Cardiac muscle cell (in vitro differentiated cells and primary cell): ENCODE data around the gene KIF6. TPM values are rescaled to one million over a fixed set of nuclear protein-coding genes. Genes with fewer than 3 reads are reported as not detected.

Source experiments
- DNase-seq, 2 donors: peaks; one replicate each; pipeline versions ENCODE4 v3.0.0 to v3.0.0-alpha.2; 2010 to 2017; ENCODE audit warnings: low read depth in 1 of 2, low spot score in 1 of 2
- H3K27ac ChIP-seq: fragments of 200-600 bp; sonication (generic); 2 replicates; pipeline ENCODE4 v1.5.1; 2016
- H3K27me3 ChIP-seq: fragments of 200-600 bp; sonication (generic); 2 replicates; pipeline ENCODE4 v1.6.0; 2016; ENCODE audit warnings: control low read depth
- H3K36me3 ChIP-seq: fragments of 200-600 bp; sonication (generic); 2 replicates; pipeline ENCODE4 v1.5.1; 2016; ENCODE audit warnings: control low read depth
- H3K4me1 ChIP-seq: fragments of 200-600 bp; sonication (generic); 2 replicates; pipeline ENCODE4 v1.8.1; 2017; ENCODE audit warnings: low read depth, mild to moderate bottlenecking, mixed run types
- H3K4me3 ChIP-seq: fragments of 200-600 bp; sonication (generic); 2 replicates; pipeline ENCODE4 v1.5.1; 2016; ENCODE audit warnings: mild to moderate bottlenecking
- H3K9me3 ChIP-seq: fragments of 200-600 bp; sonication (generic); 2 replicates; pipeline ENCODE4 v1.5.1; 2017; ENCODE audit warnings: low read depth, mild to moderate bottlenecking, control low read depth
- CTCF ChIP-seq: IDR thresholded peaks from 2 replicates; pipeline ENCODE4 v1.5.1; 2012; ENCODE audit warnings: low read depth, mild to moderate bottlenecking, low read length
- polyA plus RNA-seq: library from polyadenylated mRNA; unstranded; fragments of >200 nt; fragmentation: Nextera tagmentation; extraction: Ambion mirVana; gene quantifications from 2 replicates; pipeline ENCODE4 v1.2.1, GENCODE V29; 2016
- total RNA-seq: library from RNA; depleted of rRNA; stranded (reverse); fragments of >200 nt; gene quantifications from 2 replicates; pipeline ENCODE4 v1.2.3, GENCODE V29; 2016

The KIF6 gene
- total and polyA plus RNA-seq, 2 experiments from 2014 or later = 0.69 to 1.7 TPM

- no peaks in the 10 kb centered on the region for H3K9me3 ChIP-seq
- H3K36me3 ChIP-seq = no peaks in the 10 kb centered on the region
- H3K4me1 ChIP-seq = no peaks in the 10 kb centered on the region
- no peak overlapping the region for H3K4me3 ChIP-seq
- no peak overlapping the region for H3K27ac ChIP-seq
- H3K27me3 ChIP-seq = no peaks in the 10 kb centered on the region
- TF ChIP-seq CTCF = no peak
- DNase-seq = no peak
Observed at GRCh38 chr6:39706819-39707335, 18.3 kb downstream of the KIF6 start.

- Histone ChIP-seq H3K27ac (no peak overlapping the region), H3K27me3 (no peaks in the 10 kb centered on the region), H3K4me3 (no peak overlapping the region), H3K9me3 (no peaks in the 10 kb centered on the region), H3K36me3 (no peaks in the 10 kb centered on the region), H3K4me1 (no peaks in the 10 kb centered on the region)
- no peak for DNase-seq
- no peak for TF ChIP-seq CTCF
Observed at GRCh38 chr6:39702265-39702664, 22.9 kb downstream of the KIF6 start.

- H3K4me1 ChIP-seq = no peaks in the 10 kb centered on the region
- no peaks in the 10 kb centered on the region for H3K36me3 ChIP-seq
- no peaks in the 10 kb centered on the region for H3K9me3 ChIP-seq
- no peak overlapping the region for H3K27ac ChIP-seq
- no peak for DNase-seq
- TF ChIP-seq CTCF = no peak
- H3K4me3 ChIP-seq = no peak overlapping the region
- H3K27me3 ChIP-seq = no peaks in the 10 kb centered on the region
Observed at GRCh38 chr6:39700362-39700761, 24.8 kb downstream of the KIF6 start.

- H3K27me3 ChIP-seq = no peaks in the 10 kb centered on the region
- H3K9me3 ChIP-seq = no peaks in the 10 kb centered on the region
- TF ChIP-seq CTCF = no peak
- no peak overlapping the region for H3K4me3 ChIP-seq
- H3K36me3 ChIP-seq = no peaks in the 10 kb centered on the region
- DNase-seq = no peak
- H3K4me1 ChIP-seq = no peaks in the 10 kb centered on the region
- no peak overlapping the region for H3K27ac ChIP-seq
Observed at GRCh38 chr6:39698789-39699188, 26.4 kb downstream of the KIF6 start.

- no peaks in the 10 kb centered on the region for H3K4me1 ChIP-seq
- no peak for DNase-seq
- no peak for TF ChIP-seq CTCF
Observed at GRCh38 chr6:39696986-39697788, 28.0 kb downstream of the KIF6 start.

More at GRCh38 chr6:39696986-39697788, 28.0 kb downstream of the KIF6 start:
- Histone ChIP-seq H3K9me3 (no peaks in the 10 kb centered on the region), H3K27me3 (no peaks in the 10 kb centered on the region), H3K27ac (no peak overlapping the region), H3K36me3 (no peaks in the 10 kb centered on the region), H3K4me3 (no peak overlapping the region)
